HG03571 (cell line): ENCODE data around the gene ILF3.
"Not testable (repeated sequence)": the region's sequence is repeated elsewhere in the genome, so short reads cannot be mapped to it uniquely, and the experiment has no call there.

Experiments
- ATAC-seq: cut with Tn5 transposase; IDR thresholded peaks from one replicate; pipeline ENCODE4 v1.9.1; 2021; ENCODE audit not compliant: unreplicated experiment

Gene ILF3

DNA sequence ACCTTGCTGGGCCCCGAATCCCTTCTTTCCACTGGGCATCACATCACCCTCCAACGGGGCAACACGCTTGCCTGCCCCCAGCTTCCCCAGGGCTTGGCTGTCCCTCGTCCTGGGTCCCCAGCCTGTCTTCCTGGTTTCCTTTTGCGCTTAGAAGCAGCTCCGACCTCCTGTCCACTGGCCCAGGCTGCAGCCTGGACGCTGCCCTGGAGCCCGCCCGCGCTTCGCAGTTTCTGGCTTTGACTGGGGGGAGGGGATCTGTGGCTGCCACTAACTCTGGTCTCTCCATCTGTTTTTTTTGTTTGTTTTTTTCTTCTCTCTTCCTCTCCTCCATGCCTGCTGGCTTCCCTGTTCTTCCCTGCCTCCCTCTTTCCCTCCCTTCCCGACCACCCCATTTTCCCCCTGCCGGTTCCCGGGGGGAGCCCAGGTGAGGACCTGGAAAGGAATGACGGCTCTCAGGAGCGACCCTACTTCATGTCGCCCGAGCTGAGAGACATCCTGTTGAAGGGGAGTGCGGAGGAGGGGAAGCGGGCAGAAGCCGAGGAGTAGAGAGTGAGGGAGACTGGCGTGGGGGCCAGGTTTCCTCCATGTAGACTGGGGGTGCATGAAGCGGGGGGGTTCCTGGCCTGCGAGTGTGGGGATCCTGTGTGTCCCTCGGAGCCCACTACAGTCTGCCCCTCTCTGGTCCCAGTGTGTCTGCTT lies 11.5 kb upstream of the ILF3 start:
- no peak for ATAC-seq

DNA sequence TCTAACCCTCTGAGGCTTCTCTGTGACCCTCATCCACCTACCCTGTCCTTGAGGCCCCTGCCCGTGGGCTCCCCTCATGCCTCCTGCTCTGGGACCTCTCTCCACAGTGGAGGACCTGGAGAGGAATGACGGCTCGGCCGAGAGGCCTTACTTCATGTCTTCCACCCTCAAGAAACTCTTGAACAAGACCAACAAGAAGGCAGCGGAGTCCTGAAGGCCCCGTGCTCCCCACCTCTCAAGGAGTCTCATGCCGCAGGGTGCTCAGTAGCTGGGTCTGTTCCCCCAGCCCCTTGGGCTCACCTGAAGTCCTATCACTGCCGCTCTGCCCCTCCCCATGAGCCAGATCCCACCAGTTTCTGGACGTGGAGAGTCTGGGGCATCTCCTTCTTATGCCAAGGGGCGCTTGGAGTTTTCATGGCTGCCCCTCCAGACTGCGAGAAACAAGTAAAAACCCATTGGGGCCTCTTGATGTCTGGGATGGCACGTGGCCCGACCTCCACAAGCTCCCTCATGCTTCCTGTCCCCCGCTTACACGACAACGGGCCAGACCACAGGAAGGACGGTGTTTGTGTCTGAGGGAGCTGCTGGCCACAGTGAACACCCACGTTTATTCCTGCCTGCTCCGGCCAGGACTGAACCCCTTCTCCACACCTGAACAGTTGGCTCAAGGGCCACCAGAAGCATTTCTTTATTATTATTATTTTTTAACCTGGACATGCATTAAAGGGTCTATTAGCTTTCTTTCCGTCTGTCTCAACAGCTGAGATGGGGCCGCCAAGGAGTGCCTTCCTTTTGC lies 10.8 kb upstream of the ILF3 start:
- no peak for ATAC-seq

DNA sequence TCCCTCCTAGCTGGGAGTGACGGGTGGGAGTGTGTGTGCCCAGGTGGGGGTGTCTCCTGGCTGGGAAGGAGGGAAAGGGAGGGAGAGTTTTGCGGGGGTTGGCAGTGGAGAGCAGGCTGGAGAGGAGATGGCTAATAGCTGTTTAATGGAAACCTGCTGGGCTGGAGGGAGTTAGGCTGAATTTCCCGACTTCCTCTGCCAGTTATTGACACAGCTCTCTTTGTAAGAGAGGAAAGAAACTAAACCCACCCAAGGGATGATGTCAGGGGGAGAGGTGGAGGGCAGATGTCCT lies 10.2 kb upstream of the ILF3 start:
- ATAC-seq, result no peak

DNA sequence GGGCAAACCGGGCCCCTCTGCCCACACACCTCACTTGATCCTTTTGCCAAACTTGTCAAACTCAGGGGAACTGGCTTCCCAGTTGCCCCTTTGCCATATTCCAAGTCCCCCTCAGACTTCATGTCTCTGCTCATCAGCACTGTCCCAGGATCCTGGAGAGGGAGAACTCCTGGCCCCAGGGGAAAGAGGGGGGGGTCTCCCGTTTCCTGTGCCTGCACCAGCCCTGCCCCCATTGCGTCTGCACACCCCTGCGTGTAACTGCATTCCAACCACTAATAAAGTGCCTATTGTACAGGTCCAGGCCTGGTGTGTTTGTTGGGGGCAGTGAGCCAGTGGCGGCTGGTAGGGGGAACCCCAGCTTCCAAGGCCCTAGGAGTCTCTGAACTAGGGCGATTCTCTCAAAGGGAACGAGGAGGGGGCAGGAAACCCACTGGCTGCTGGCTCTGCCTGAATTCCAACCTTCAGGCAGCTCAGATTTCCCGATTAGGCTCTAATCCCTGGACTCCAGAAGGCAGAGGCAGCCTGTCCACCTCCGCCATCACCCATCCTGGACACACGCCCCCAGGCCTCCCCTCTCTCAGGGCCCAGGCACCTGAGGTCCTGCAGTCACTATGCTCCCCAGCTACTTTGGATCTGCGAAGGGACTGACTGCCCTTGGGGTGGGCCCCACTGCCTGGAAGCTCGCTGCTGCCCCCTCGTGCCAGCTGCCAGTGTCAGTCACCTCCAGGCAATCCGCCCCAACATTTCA lies 9.7 kb upstream of the ILF3 start:
- ATAC-seq, result no peak

DNA sequence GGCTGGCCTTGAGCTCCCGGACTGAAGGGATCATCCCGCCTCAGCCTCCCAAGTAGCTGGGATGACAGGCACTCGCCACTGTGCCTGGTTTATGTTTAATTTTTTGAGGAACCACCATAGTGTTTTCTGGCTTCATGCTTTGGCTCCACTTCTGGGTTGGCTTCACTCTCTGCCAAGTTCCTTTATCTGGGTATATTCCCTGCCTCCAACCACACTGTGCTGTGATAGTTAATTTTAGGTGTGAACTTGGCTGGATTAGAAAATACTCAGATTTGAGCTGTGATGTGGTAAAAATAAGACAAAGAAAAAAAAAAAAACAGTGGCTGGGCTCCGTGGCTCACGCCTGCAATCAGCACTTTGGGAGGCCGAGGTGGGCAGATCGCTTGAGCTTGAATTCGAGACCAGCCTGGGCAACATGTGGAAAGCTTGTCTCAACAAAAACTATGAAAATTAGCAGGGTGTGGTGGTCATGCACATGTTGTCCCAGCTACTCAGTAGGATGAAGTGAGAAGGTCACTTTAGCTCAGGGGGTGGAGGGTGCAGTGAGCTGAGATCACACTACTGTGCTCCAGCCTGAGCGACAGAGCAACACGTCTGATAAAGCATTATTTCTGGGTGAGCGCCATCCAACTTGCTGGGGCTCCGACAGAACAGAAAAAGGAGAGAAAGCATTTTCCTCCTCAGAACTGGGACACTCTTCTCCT lies 7.5 kb upstream of the ILF3 start:
- ATAC-seq, result no peak

DNA sequence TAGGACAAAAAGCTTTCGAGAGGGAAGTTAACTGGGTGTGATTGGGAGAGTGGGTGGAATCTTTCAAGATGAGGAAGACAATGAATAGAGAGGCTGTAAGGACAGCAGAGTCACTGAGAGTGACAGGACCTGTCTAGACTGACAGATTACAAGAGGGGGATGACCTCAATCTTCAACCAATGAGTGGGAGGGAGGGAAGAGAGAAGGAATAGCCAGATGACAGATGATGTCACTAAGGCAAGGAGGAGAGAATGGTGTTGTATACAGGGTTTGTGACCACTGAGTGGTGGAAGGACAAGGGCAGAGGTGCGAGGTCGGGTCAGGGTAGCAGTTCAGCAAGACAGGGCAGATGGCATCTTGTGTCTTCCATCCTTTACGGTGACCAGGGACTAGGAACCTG lies 5.8 kb upstream of the ILF3 start:
- no peak for ATAC-seq

DNA sequence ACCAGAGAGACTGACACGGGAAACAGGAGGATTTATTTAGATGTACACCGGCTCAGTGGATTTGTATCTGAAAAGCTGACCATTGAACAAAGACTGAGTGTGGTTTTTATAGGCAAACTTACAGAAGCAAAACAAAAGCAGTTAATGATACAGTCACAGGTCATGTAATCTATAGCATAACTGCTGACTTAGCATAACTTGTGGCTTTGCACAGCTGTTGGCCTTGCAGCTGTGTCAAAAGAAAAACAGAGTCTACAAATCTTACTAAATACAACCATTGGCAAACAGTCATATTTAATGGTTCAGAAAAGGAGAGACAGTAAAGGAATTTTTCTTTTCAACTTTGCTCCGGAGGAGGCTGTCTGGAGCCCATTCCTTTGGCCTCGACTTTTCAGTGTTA lies 2.3 kb upstream of the ILF3 start:
- ATAC-seq, result no peak

DNA sequence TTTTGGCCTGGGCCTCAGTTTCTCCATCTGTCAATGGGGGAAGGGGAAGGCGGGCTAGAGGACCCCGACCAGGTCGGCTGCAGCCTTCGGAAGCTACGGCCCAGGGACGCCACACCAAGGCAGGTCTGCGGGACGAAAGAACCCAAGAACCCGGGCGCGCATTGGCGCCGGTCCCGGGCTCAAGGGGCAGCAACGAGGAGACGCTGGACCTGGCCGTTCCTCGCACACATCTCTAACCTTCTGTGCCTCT lies 739 bp upstream of the ILF3 start:
- no peak for ATAC-seq

DNA sequence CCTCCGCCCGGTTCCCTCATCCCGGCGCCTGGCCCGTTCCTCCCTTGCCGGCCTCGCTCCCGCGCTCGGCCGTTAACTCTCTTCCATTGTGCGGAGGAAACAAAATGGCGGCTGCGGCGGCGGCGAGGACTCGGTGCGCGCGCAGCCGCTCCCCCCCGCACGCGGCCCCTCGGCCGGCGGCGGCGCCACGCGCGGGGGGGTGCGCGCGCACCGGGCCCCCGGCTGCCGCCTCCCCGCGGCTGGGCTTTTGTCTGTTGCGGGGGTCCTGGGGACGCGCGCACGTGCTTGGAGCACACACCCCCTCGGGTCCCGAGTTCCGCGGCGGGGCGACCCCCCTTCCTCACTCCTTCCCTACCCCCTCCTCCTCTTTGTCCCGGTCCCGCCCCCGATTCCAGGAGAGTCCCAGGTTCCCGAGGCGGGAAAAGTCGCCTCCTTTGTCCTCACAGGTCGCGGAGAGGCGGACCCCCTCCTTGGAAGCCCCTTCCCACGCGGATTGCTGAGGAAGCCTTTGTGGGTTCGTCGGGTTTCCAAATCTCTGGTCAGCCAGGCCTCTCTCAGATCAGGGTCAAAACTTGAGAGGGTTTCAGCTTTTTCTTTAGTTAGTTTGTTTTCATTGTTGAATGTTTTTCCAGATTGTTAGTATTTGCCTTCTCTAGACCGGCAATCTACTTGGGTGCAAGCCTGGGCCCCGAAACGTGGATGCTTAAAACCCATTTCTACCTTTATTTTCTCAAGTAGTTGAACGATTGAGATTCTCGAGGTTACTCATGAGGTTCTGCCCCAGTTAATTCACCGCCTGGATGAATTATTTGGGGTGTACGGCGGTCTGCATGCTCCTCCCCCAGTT lies 687 bp downstream of the ILF3 start:
- peak; percentile 15 for ATAC-seq

DNA sequence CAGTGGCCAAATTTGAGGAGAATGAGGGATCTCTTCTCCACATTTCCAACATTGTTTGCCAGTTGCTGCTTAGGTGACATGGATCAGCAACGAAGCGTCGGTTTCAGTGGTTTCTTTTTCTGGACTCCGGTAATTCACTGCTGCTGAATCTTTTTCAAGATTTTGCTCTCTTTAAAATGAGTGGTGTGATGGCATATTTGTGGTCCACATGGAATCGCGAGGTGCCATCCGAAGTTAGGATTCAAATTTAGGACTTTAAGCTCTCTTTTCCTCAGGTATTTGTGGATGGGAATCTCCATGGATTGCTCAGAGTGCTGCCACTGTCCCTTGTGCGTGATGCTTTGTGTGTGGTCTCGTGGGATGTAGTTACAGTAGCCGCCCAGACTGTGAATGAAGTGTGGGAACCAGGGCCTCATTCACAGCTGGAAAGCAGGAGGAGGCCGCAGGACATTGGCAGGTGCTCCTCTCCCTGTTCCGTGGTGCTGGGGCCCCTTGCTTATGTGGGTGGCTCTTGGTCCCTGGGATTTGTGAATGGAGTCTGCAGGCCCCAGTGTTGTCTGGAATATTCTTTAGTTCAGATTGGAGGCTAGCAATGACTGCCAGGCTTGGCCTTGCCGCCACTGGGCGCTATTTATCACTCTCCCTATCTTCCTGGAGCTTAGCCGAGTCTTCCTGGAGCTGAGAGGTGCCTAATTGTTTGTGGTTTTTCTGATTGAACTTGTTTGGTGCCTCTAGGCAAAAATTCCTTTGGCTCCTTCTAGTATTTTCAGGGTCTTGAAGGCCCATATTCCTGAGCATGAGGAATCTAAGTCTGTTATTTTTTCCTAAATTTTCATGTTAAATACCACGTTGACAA lies 1.5 kb downstream of the ILF3 start:
- no peak for ATAC-seq

DNA sequence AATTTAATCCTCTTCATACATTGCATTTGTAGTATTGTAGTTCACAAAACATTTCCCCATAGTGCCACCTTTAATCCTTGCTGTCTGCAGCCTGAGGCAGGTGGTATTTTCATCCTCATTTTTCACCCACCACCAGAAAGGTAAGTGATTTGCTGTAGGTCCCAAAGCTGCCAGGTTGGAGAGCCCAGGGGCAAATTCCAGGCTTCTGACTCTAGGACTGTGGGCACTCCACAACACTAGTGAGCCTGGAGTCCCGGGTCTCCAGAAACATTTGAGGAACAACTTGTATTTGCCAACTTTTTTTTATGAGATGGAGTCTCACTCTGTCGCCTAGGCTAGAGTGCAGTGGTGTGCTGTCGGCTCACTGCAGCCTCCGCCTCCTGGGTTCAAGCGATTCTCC lies 6.2 kb downstream of the ILF3 start:
- ATAC-seq, result no peak

DNA sequence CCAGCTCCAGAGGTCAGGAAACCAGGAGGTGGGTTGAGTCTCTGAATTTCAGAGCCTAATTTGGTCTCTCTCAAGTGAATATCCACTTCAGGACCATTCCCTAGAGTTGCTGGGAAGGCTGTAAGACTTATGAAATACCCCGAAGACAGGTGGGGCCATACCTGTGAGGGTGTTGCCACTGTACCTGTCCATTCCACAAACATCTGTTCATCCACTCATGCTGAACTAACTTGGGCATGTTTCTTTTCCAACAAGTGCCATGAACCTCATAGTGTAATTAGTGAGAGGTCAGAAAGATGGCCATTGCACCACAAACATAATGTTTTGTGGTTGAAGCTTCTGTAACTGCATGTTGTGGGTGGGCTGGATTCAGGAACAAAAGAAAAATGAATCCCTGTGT lies 7.8 kb downstream of the ILF3 start:
- ATAC-seq, result no peak

DNA sequence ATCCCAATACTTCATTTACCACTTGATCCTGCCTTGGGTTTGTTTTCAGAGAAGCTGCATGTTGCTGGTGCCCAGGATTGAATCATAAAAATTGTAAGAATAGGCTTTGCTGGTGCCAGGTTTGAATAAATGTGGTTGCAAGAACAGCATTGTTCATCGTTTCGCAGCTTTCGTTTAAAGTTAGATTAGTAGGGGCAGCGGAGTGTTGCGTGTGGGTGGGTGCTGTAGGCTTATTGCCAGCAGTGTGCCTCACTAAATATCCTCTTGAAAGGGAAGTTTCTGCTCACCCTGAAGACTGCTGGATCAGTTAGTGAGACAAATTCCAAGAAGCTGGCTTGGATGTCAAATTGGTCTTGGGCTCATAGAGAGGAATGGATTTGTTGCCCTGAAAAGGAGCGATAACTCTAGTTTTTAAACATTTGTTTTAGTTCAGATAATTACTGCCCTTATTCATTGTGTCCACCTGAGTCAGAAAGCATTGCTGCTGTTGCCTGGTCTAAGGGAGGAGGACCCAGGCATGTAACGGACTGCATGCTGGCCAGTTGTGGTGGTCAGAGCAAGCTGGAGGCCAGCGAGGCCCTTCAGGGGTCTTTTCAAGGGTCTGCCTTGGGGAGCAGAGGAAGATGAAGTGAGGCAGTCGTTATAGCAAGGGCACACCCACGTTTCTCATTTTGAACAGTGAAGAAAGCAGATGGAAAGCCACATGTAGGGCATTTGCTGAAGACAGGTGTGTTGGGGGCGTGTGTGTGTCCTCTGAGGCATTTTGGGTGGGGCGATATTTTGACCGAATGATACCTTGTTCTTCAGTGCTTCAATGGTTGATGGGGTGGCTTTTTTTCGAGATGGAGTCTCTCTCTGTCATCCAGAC lies 8.5 kb downstream of the ILF3 start:
- no peak for ATAC-seq

DNA sequence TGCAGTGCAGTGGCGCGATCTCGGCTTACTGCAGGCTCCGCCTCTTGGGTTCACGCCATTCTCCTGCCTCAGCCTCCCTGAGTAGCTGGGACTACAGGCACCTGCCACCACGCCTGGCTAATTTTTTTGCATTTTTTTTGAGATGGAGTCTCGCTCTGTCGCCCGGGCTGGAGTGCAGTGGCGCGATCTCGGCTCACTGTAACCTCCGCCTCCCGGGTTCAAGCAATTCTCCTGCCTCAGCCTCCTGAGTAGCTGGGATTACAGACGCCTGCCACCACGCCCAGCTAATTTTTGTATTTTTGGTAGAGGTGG lies 9.1 kb downstream of the ILF3 start:
- not testable (repeated sequence) for ATAC-seq

DNA sequence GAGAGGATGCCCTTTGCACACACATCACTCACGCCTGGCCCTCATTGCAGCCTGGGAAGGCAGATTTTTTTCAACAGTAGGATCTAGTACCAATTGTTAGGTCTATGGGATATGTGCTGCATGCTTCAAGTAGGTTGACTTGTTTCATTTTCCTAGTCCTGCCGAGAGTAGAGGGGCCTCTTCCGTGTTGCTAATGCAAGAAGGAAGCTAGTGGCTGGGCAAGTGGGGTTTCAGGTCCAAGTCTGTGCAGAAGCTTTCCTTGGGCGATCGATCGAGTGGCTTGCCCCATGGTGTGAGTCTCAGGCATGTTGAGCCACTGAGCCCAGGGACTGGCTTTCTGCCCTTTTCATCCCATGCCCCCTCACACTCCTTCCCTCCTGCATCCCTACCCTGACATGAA lies 13.7 kb downstream of the ILF3 start:
- no peak for ATAC-seq

DNA sequence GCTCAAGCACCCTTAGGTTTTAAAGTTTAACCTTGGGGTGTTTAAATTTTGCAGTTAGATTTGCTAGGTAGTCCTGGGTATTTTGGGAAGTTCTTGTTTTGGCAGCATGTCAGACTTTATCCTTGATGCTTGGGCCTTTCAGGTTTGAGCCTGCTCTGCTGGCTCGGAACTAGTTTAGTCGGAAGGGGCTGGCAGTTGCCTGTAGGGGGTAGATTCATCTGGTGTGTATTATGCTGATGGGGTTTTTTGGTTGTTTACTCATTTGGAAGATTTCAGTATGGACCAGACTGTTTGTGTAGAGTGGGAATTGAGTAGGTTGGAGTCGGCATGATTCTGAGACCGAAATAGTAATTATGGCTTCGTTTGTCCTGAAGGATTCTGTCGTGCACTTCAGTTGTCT lies 15.1 kb downstream of the ILF3 start:
- no peak for ATAC-seq

DNA sequence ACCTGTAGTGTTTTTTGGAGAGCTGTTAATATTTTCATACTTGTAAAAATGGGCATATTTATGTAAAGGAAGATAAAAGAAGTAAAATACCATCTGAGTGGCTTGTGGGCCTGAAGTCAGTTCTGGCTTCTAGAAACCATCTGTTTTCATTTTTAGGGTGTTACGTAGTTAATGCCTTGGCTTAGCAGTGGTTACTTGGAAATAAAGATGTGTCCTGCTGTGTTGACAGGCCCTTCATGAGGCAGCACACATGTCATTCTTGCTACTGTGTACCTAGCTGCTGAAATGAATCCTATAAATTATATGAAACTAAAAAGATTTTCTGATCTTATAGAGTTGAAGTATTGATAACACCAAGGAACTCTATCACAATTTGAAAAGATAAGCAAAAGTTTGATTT lies 16.0 kb downstream of the ILF3 start:
- no peak for ATAC-seq

DNA sequence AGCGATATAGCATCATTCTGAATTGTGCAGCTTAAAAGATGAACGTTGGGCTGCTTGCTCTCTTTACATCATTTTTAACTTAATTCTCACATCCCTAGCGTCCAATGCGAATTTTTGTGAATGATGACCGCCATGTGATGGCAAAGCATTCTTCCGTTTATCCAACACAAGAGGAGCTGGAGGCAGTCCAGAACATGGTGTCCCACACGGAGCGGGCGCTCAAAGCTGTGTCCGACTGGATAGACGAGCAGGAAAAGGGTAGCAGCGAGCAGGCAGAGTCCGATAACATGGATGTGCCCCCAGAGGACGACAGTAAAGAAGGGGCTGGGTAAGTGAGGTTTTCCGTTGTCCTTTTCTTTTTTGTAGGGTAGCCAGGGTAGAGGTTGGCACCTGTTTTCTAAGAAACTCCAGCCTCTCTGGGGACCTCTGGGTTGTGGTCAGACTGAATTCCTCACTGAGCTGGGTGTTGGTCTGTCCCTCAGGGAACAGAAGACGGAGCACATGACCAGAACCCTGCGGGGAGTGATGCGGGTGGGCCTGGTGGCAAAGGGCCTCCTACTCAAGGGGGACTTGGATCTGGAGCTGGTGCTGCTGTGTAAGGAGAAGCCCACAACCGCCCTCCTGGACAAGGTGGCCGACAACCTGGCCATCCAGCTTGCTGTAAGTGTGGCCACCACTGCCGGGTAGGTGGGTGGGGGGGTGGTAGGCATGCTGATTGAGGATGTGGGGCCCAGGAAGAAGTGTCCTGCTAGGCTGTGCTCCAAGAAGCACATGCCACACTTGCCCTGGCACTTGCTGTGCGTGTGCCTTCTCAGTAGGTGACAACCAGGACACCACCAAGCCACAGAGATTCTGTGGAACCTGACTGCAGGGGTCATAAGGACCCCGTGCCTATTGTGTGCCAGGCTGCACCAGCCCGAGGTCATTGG lies 17.0 kb downstream of the ILF3 start:
- no peak for ATAC-seq
